GM06990 (cell line): ENCODE measurements around the gene MTMR3.
"Not testable (repeated sequence)": the region's sequence is repeated elsewhere in the genome, so short reads cannot be mapped to it uniquely, and the experiment has no call there.

ENCODE experiments used
- DNase-seq: peaks from one replicate; pipeline ENCODE4 v3.0.0-alpha.2; 2011; ENCODE audit not compliant: insufficient read length; ENCODE audit errors: extremely low read depth
- H3K27me3 ChIP-seq: replicated peaks from 2 replicates; pipeline ENCODE4 v1.6.0; 2011; ENCODE audit warnings: low read length; ENCODE audit not compliant: control insufficient read depth, insufficient read depth
- H3K36me3 ChIP-seq: 2 replicates; pipeline ENCODE4 v1.5.1; 2011; ENCODE audit warnings: low read length; ENCODE audit not compliant: control insufficient read depth, insufficient read depth
- H3K4me3 ChIP-seq: replicated peaks from 2 replicates; pipeline ENCODE4 v1.5.1; 2011; ENCODE audit warnings: low read depth, mild to moderate bottlenecking, control low read depth, low read length
- TF ChIP-seq, protein P1 (sequence below): IDR thresholded peaks from 2 replicates; pipeline ENCODE4 v1.5.1; 2011; ENCODE audit warnings: low read length, control low read depth, mild to moderate bottlenecking, inconsistent platforms; ENCODE audit not compliant: insufficient read depth, poor library complexity, severe bottlenecking

The MTMR3 gene

DNA sequence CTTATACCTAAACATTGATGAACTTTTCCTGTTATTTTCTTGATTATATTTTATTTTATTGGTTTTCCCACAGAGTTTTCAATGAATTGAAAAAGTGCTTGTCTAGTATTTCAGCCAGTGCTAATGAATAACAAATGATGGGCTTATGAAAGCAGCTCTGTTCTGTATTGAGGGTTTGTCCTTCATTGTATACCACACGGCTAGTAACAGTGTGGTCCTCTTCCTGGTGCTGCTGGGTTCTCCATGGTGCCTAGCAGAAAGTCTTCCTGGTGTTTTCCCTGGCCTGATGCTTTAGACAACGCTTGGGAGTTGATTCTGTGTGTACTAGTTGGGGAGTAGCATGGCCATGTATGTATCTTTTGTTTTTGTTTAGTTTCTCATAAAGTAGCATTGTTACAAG, 89.1 kb downstream of the MTMR3 start:
- no peaks in the 10 kb centered on the region for H3K36me3 ChIP-seq
- TF ChIP-seq, protein P1, sequence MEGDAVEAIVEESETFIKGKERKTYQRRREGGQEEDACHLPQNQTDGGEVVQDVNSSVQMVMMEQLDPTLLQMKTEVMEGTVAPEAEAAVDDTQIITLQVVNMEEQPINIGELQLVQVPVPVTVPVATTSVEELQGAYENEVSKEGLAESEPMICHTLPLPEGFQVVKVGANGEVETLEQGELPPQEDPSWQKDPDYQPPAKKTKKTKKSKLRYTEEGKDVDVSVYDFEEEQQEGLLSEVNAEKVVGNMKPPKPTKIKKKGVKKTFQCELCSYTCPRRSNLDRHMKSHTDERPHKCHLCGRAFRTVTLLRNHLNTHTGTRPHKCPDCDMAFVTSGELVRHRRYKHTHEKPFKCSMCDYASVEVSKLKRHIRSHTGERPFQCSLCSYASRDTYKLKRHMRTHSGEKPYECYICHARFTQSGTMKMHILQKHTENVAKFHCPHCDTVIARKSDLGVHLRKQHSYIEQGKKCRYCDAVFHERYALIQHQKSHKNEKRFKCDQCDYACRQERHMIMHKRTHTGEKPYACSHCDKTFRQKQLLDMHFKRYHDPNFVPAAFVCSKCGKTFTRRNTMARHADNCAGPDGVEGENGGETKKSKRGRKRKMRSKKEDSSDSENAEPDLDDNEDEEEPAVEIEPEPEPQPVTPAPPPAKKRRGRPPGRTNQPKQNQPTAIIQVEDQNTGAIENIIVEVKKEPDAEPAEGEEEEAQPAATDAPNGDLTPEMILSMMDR = no peak
- DNase-seq = no peak

DNA sequence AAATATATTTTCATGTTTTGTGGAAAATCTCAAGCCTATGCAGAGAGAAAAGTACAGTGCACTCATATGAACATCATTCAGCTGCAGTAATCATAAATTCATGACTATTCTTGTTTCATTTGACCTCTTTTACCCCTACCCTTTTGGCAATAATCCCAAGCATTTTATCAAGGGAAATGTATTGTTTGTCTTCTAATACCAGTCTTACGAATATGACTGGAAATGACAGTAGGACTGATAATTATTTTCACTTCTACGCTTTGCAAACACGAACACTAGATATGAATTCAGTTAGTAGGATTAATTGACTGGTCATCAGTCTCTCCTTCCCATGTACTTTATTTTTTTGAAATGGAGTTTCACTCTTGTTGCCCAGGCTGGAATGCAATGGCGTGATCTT, 90.3 kb downstream of the MTMR3 start:
- Histone ChIP-seq H3K4me3 (no peak overlapping the region), H3K36me3 (no peaks in the 10 kb centered on the region), H3K27me3 (no peaks in the 10 kb centered on the region)
- DNase-seq = no peak
- TF ChIP-seq, protein P1 = no peak

More for the DNA sequence above, 89.1 kb downstream of the MTMR3 start:
- H3K27me3 ChIP-seq = no peaks in the 10 kb centered on the region
- H3K4me3 ChIP-seq = no peak overlapping the region

DNA sequence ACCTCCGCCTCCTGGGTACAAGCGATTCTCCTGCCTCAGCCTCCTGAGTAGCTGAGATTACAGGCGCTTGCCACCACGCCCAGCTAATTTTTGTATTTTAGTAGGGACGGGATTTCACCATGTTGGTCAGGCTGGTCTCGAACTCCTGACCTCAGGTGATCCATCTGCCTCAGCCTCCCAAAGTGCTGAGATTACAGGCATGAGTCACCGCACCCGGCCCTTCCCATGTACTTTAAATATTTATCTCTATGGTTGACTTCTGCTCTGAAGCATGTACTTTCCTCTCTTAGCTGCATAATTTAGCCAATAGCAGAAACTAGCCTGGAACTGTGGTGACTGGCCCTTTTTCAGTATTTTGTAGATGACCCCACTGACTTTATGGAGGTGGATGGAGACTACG, 90.7 kb downstream of the MTMR3 start:
- not testable (repeated sequence) for H3K4me3 ChIP-seq, DNase-seq, H3K27me3 ChIP-seq, H3K36me3 ChIP-seq

DNA sequence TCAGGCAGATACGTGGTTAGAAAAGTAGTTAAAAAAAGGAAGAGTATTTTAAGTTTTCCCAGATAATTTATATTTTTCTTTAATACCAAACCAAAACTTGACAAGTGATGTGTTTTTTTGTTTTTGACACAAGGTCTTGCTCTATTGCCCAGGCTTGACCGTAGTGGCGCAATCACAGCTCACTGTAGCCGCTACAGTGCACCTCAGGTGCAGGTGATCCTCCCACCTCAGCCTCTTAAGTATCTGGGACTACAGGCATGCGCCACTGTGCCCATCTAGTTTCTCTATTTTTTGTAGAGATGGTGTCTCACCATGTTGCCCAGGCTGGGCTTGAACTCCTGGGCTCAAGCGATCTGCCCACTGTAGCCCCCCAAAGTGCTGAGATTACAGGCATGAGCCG, 92.5 kb downstream of the MTMR3 start:
- DNase-seq = no peak
- Histone ChIP-seq H3K27me3 (no peaks in the 10 kb centered on the region), H3K36me3 (no peaks in the 10 kb centered on the region), H3K4me3 (no peak overlapping the region)
- TF ChIP-seq, protein P1 = no peak

DNA sequence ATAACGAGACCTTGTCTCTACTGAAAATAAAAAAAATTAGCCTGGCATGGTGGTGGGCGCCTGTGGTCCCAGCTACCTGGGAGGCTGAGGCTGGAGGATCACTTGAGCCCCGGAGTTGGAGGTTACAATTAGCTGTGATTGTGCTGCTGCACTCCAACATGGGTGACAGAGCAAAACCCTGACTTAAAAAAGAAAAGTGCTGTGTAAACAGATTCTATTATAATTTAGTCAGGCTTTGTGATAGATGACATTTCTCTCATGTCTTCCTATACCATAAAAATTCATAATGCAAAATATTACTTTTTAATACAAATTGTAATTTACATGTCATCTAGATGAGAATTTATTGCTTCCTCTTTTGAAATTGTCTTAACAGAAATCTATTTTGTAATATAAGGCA, 94.1 kb downstream of the MTMR3 start:
- TF ChIP-seq, protein P1 = no peak
- no peak for DNase-seq
- no peaks in the 10 kb centered on the region for H3K36me3 ChIP-seq
- no peak overlapping the region for H3K4me3 ChIP-seq
- H3K27me3 ChIP-seq = no peaks in the 10 kb centered on the region

DNA sequence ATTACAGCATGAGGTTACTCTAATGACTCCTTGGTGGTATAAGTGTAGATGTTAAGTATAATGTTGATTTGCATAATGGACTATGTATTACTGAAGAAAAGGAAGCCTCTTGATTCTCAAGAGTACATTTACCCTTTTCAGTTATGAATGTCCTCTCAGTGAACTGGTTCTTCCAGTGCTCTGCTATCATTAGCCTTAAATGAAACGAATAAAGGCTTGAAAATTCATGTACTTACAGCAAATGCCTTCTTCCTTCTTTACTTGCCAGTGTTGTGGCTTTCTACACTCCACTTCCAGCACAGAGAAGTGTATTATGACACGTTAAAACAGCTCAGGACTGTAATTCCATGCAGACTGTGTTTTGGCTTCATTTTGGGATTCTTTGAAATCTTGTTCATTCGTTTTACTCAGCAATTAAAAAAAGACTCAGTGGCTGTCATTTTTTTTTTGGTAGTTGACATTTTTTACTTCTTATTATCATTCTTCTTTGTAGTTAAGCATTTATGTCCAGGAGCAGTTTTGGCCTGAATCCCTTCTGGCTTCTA, 96.9 kb downstream of the MTMR3 start:
- H3K4me3 ChIP-seq = no peak overlapping the region
- no peaks in the 10 kb centered on the region for H3K36me3 ChIP-seq
- DNase-seq = peak; percentile 29
- TF ChIP-seq, protein P1 = no peak
- H3K27me3 ChIP-seq = no peaks in the 10 kb centered on the region
